GM12874 (cell line): ENCODE measurements around the gene MRGPRX2.

Source experiments
- TF ChIP-seq, protein P1 (sequence below): IDR thresholded peaks from 2 replicates; pipeline ENCODE4 v1.5.1; 2011; ENCODE audit warnings: low read depth, mild to moderate bottlenecking, control low read depth, low read length, moderate library complexity; ENCODE audit not compliant: insufficient read depth

Gene MRGPRX2

DNA sequence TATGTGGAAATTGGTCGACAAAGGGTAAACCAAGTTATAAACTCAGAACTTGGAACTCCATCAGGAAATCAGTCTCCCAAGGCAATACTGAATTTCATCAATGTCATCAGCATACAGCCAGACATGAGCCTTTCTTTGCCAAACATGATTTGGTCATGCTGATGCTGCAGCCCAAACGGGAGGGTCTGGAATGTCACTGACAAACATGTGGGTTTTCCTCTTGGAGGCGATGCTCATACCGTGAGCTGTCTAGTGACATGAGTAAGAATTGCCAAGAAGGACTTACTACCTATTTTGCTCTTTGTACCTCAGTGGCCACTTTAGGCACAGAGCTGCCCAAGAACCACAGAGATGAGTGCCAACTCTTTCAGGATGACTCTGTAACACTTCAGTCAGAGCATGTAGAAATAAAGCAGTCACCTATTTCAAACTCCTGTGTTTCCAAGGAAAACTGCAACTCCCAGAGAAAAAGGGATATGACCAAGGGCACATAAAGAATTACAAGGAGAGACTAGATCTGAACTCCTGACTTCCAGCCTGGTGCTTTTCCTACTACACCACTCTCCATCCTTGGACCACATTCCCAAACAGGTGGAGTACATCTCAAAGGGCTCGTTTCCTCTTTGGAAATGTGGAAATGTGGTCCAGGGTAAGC lies 24.3 kb upstream of the MRGPRX2 start:
- TF ChIP-seq, protein P1, sequence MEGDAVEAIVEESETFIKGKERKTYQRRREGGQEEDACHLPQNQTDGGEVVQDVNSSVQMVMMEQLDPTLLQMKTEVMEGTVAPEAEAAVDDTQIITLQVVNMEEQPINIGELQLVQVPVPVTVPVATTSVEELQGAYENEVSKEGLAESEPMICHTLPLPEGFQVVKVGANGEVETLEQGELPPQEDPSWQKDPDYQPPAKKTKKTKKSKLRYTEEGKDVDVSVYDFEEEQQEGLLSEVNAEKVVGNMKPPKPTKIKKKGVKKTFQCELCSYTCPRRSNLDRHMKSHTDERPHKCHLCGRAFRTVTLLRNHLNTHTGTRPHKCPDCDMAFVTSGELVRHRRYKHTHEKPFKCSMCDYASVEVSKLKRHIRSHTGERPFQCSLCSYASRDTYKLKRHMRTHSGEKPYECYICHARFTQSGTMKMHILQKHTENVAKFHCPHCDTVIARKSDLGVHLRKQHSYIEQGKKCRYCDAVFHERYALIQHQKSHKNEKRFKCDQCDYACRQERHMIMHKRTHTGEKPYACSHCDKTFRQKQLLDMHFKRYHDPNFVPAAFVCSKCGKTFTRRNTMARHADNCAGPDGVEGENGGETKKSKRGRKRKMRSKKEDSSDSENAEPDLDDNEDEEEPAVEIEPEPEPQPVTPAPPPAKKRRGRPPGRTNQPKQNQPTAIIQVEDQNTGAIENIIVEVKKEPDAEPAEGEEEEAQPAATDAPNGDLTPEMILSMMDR = no peak

GRCh38 chr11:19083166-19083565 lies 22.6 kb upstream of the MRGPRX2 start:
- TF ChIP-seq, protein P1 = no peak

DNA sequence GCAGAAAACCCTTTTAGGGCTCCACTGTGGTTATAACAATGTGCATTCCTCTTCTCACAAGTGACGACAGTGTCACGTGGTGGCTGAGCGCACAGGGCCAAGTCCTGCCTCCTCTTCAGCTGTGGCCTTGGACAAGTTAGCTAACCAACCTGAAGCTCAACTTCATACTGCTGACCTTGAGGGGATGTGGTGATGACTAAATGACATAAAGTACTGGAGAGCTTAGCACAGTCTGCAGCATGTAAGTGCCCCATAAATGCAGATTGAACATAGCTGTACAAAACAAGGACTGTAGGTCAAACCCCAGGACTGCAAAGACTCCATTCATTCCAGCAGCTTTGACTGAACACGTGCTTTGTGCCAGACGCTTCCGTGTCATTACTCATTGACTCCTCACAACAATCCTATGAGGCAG lies 20.1 kb upstream of the MRGPRX2 start:
- TF ChIP-seq, protein P1 = no peak

- TF ChIP-seq, protein P1 = no peak
Measured at GRCh38 chr11:19079643-19080440, 19.3 kb upstream of the MRGPRX2 start.

DNA sequence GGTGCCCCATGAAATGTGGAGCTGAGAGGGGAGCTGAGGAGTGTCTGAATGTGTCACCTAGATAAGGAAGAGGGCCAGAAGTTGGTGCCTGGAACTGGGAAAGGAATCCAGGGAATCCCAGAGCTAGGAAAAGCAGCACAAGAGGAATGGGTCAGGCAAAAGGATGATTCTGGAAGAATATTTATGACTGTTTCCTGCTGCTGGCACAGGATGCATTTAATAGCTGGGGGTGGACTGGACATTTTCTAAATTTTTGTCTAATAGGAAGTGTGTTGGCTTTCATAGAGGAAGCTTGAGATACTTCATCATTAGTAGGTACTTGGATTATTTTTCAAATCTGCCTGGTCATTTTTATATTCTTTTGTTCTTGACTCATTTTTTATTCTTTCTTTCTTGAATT lies 17.4 kb upstream of the MRGPRX2 start:
- TF ChIP-seq, protein P1 = no peak

GRCh38 chr11:19076744-19077589 lies 16.4 kb upstream of the MRGPRX2 start:
- TF ChIP-seq, protein P1 = peak; percentile 92

GRCh38 chr11:19075636-19076035 lies 15.1 kb upstream of the MRGPRX2 start:
- TF ChIP-seq, protein P1 = no peak
